Calu3 (cell line): Measurements from ENCODE around the gene DCDC2C. TPM values are rescaled to one million over a fixed set of nuclear protein-coding genes. Genes with fewer than 3 reads are reported as not detected.

Experiments used
- BruUV-seq: library from RNA; stranded (reverse); fragments of 400-500 nt; replicated peaks from 2 replicates; lab custom pipeline; 2021; lab: Mats Ljungman, UMichigan
- CTCF ChIA-PET: fragments of 300-600 bp; sonication (Branson Sonifier 250); formaldehyde crosslinking; loops from one replicate; lab custom pipeline; 2022; ENCODE audit warnings: antibody characterized with exemption; lab: Charles Lee
- DNase-seq: peaks from one replicate; pipeline ENCODE4 v3.0.0; 2022
- H3K27ac Mint-ChIP-seq: one replicate; pipeline ENCODE4 v1.8.0; 2022; ENCODE audit warnings: mixed read lengths; ENCODE audit not compliant: unreplicated experiment
- H3K27me3 Mint-ChIP-seq: one replicate; pipeline ENCODE4 v1.8.0; 2022; ENCODE audit warnings: mixed read lengths; ENCODE audit not compliant: unreplicated experiment
- H3K36me3 Mint-ChIP-seq: one replicate; pipeline ENCODE4 v1.8.0; 2022; ENCODE audit warnings: mild to moderate bottlenecking, moderate library complexity, mixed read lengths; ENCODE audit not compliant: insufficient read depth, unreplicated experiment
- H3K4me1 Mint-ChIP-seq: one replicate; pipeline ENCODE4 v1.8.0; 2022; ENCODE audit warnings: mild to moderate bottlenecking, low read depth, mixed read lengths; ENCODE audit not compliant: unreplicated experiment
- H3K4me3 Mint-ChIP-seq: one replicate; pipeline ENCODE4 v1.8.0; 2022; ENCODE audit warnings: mild to moderate bottlenecking, low read depth, moderate library complexity, mixed read lengths; ENCODE audit not compliant: unreplicated experiment
- H3K9me3 Mint-ChIP-seq: one replicate; pipeline ENCODE4 v1.8.0; 2022; ENCODE audit warnings: low read depth, mixed read lengths; ENCODE audit not compliant: unreplicated experiment
- CTCF ChIP-seq: fragments of 200-600 bp; IDR thresholded peaks from one replicate; pipeline ENCODE4 v1.8.0; 2022; ENCODE audit warnings: antibody characterized with exemption; ENCODE audit not compliant: unreplicated experiment
- intact Hi-C: fragments of 100-400 bp; cut with micrococcal nuclease; formaldehyde crosslinking; loops from one replicate; pipeline ENCODE4 v1.10.0; 2022; ENCODE audit not compliant: unreplicated experiment
- total RNA-seq: library from RNA; stranded (reverse); gene quantifications from 2 replicates; pipeline ENCODE4 v1.2.3, GENCODE V29; 2022

DCDC2C gene
- total RNA-seq, 1 experiment from 2014 or later: not detected

GRCh38 chr2:3670376-3670775, 33.0 kb upstream of the DCDC2C start:
- BruUV-seq: no TSS peak
- intact Hi-C loops: no loop called here
- TF ChIP-seq CTCF: no peak
- no peaks in the 10 kb centered on the region for H3K4me1 Mint-ChIP-seq
- no peak for DNase-seq
- H3K27me3 Mint-ChIP-seq: peaks cover 19% of the 10 kb centered on the region
- no peak overlapping the region for H3K4me3 Mint-ChIP-seq
- H3K9me3 Mint-ChIP-seq: no peaks in the 10 kb centered on the region
- H3K27ac Mint-ChIP-seq: no peak overlapping the region
- CTCF ChIA-PET: no interaction called here
- peaks cover 3% of the 10 kb centered on the region for H3K36me3 Mint-ChIP-seq

- CTCF ChIA-PET: no interaction called here
- Mint-ChIP-seq H3K27ac (no peak overlapping the region), H3K27me3 (peaks cover 19% of the 10 kb centered on the region), H3K4me3 (no peak overlapping the region), H3K36me3 (peaks cover 3% of the 10 kb centered on the region), H3K4me1 (no peaks in the 10 kb centered on the region), H3K9me3 (no peaks in the 10 kb centered on the region)
- TF ChIP-seq CTCF: no peak
- intact Hi-C loops: no loop called here
- BruUV-seq: no TSS peak
- no peak for DNase-seq
These were observed 32.4 kb upstream of the DCDC2C start for GRCh38 chr2:3670941-3671340.

- Mint-ChIP-seq H3K27ac (no peak overlapping the region), H3K36me3 (peaks cover 3% of the 10 kb centered on the region), H3K4me3 (no peak overlapping the region), H3K4me1 (no peaks in the 10 kb centered on the region), H3K27me3 (peaks cover 30% of the 10 kb centered on the region), H3K9me3 (no peaks in the 10 kb centered on the region)
- no TSS peak for BruUV-seq
- DNase-seq: no peak
- TF ChIP-seq CTCF: no peak
- intact Hi-C loops: no loop called here
- CTCF ChIA-PET: no interaction called here
These were observed 30.3 kb upstream of the DCDC2C start for GRCh38 chr2:3672861-3673678.

GRCh38 chr2:3674066-3674845, 29.1 kb upstream of the DCDC2C start:
- H3K36me3 Mint-ChIP-seq: peaks cover 3% of the 10 kb centered on the region
- intact Hi-C loops: no loop called here
- H3K9me3 Mint-ChIP-seq: no peaks in the 10 kb centered on the region
- H3K4me3 Mint-ChIP-seq: no peak overlapping the region
- no peak for DNase-seq
- H3K4me1 Mint-ChIP-seq: no peaks in the 10 kb centered on the region
- TF ChIP-seq CTCF: no peak
- H3K27ac Mint-ChIP-seq: no peak overlapping the region
- no TSS peak for BruUV-seq
- CTCF ChIA-PET: no interaction called here
- H3K27me3 Mint-ChIP-seq: peaks cover 39% of the 10 kb centered on the region
